K562 (cell line): ENCODE results near the gene RBMXL3. TPM values are rescaled to one million over a fixed set of nuclear protein-coding genes. Genes with fewer than 3 reads are reported as not detected.

Experiments used
- ATAC-seq: fragments of 200-7000 bp; cut with Tn5 transposase; 3 replicates; pipeline ENCODE4 v1.9.1; 2020; ENCODE audit warnings: moderate library complexity
- BruUV-seq: library from RNA; stranded (reverse); fragments of 400-500 nt; replicated peaks from 2 replicates; lab custom pipeline; 2021; lab: Mats Ljungman, UMichigan
- CTCF ChIA-PET: fragments of 300-600 bp; formaldehyde crosslinking; extraction: SDS; loops from one replicate; lab custom pipeline; 2021; ENCODE audit warnings: low intra/inter-chr PET ratio; lab: Yijun Ruan, JAX
- POLR2A ChIA-PET: fragments of 300-600, 350-650 bp; sonication (Branson Sonifier 250); formaldehyde crosslinking; extraction: SDS; loops from one replicate; lab custom pipeline; 2021; ENCODE audit warnings: antibody characterized with exemption, inconsistent platforms; lab: Yijun Ruan, JAX
- DNase-seq, 4 experiments: peaks; one replicate each; pipeline versions ENCODE4 v3.0.0 to v3.0.0-alpha.2; 2011 to 2018; ENCODE audit warnings: low spot score in 3 of 4, mixed read lengths in 3 of 4; ENCODE audit errors: extremely low read depth in 1 of 4
- FAIRE-seq: peaks from 2 replicates; lab custom pipeline; 2011; peaks lifted over from hg19 to GRCh38; lab: Jason Lieb, UNC
- H2AFZ ChIP-seq: 2 replicates; pipeline ENCODE4 v1.6.0; 2011; ENCODE audit warnings: low read depth, low read length, control low read depth, inconsistent platforms
- H3K27ac ChIP-seq: fragments of 200-600 bp; 3 replicates; pipeline ENCODE4 v1.8.0; 2011; ENCODE audit warnings: low read depth, mild to moderate bottlenecking, control low read depth, inconsistent platforms, low read length, moderate library complexity, mixed read lengths; ENCODE audit errors: extremely low read depth
- H3K27me3 ChIP-seq, 2 experiments: fragments of 300-600 bp in 1 of 2; 2 replicates in 1 of 2; 3 replicates in 1 of 2; pipeline versions ENCODE4 v1.6.0 to v1.8.0; 2011; ENCODE audit warnings: inconsistent platforms in 2 of 2, low read length in 2 of 2, mild to moderate bottlenecking in 1 of 2, mixed read lengths in 1 of 2, moderate library complexity in 1 of 2; ENCODE audit not compliant: control insufficient read depth in 2 of 2, insufficient read depth in 2 of 2
- H3K36me3 ChIP-seq: fragments of 300-600 bp; 3 replicates; pipeline ENCODE4 v1.8.0; 2011; ENCODE audit warnings: mild to moderate bottlenecking, low read length, inconsistent platforms; ENCODE audit not compliant: control insufficient read depth, insufficient read depth
- H3K4me1 ChIP-seq, 2 experiments: fragments of 200-600 bp in 1 of 2; replicated peaks in 1 of 2; 2 replicates in 1 of 2; 3 replicates in 1 of 2; pipeline versions ENCODE4 v1.5.1 to v1.8.0; 2011; ENCODE audit warnings: inconsistent platforms in 2 of 2, low read length in 2 of 2, mild to moderate bottlenecking in 1 of 2, mixed read lengths in 1 of 2, moderate library complexity in 1 of 2; ENCODE audit not compliant: control insufficient read depth in 2 of 2, insufficient read depth in 2 of 2
- H3K4me2 ChIP-seq: 2 replicates; pipeline ENCODE4 v1.6.1; 2011; ENCODE audit warnings: low read length, control low read depth, inconsistent platforms, mixed read lengths; ENCODE audit not compliant: insufficient read depth
- H3K4me3 ChIP-seq: fragments of 200-600 bp; sonication (generic), shearing (Covaris generic); 2 replicates; pipeline ENCODE4 v1.5.1; 2016; ENCODE audit warnings: control low read depth, inconsistent platforms
- H3K79me2 ChIP-seq: fragments of 200-600 bp; 3 replicates; pipeline ENCODE4 v1.8.0; 2011; ENCODE audit warnings: low read length, inconsistent platforms; ENCODE audit not compliant: control insufficient read depth, insufficient read depth
- H3K9ac ChIP-seq, 2 experiments: 2 replicates each; pipeline versions ENCODE4 v1.6.0 to v1.6.1; 2011; ENCODE audit warnings: low read depth in 2 of 2, low read length in 2 of 2, control low read depth in 1 of 2, inconsistent platforms in 1 of 2, mild to moderate bottlenecking in 1 of 2, mixed read lengths in 1 of 2; ENCODE audit not compliant: insufficient read depth in 1 of 2
- H3K9me1 ChIP-seq: one replicate; pipeline ENCODE4 v1.6.0; 2011; ENCODE audit warnings: inconsistent platforms, mild to moderate bottlenecking, low read length, moderate library complexity; ENCODE audit not compliant: control insufficient read depth, insufficient read depth
- H3K9me3 ChIP-seq: replicated peaks from 2 replicates; pipeline ENCODE4 v1.5.1; 2011; ENCODE audit warnings: low read depth, low read length, inconsistent platforms; ENCODE audit not compliant: control insufficient read depth, insufficient read depth
- H4K20me1 ChIP-seq: replicated peaks from 2 replicates; pipeline ENCODE4 v1.6.1; 2011; ENCODE audit warnings: low read length, inconsistent platforms, mixed read lengths; ENCODE audit not compliant: control insufficient read depth, insufficient read depth
- BCOR ChIP-seq: fragments of 450-650 bp; IDR thresholded peaks from 2 replicates; pipeline ENCODE4 v1.6.1; 2016
- RAD21 ChIP-seq, 2 experiments: fragments of 250-450 bp in 1 of 2; fragments of 450-650 bp in 1 of 2; sonication (Bioruptor Pico) in 1 of 2; formaldehyde crosslinking in 1 of 2; IDR thresholded peaks in 1 of 2; conservative IDR thresholded peaks in 1 of 2; 2 replicates each; pipeline versions ENCODE4 v1.4.0 to v1.8.0; 2020 to 2022; ENCODE audit warnings: mild to moderate bottlenecking in 2 of 2, moderate library complexity in 1 of 2
- SMC3 ChIP-seq: conservative IDR thresholded peaks from 2 replicates; pipeline ENCODE4 v1.6.1; 2011; ENCODE audit warnings: low read depth, low read length, improper control_type of control experiment; ENCODE audit not compliant: insufficient read depth
- ZNF174 ChIP-seq: fragments of 250-450 bp; sonication (Bioruptor Pico); IDR thresholded peaks from 2 replicates; pipeline ENCODE4 v1.4.0; 2020; ENCODE audit warnings: mild to moderate bottlenecking
- ZNF217 ChIP-seq: sonication (generic); formaldehyde crosslinking; IDR thresholded peaks from 2 replicates; pipeline ENCODE4 v1.8.0; 2022; ENCODE audit warnings: mild to moderate bottlenecking, missing genetic modification reagents
- ZNF384 ChIP-seq: IDR thresholded peaks from 2 replicates; pipeline ENCODE4 v1.6.1; 2012; ENCODE audit warnings: low read depth, low read length, improper control_type of control experiment
- ZSCAN32 ChIP-seq: fragments of 450-650 bp; formaldehyde crosslinking; IDR thresholded peaks from 2 replicates; pipeline ENCODE4 v1.4.0; 2020; ENCODE audit warnings: mild to moderate bottlenecking, moderate library complexity
- WGBS: fragments of 100-300 bp; shearing (Covaris generic); methylation state at CpG from one replicate; pipeline ENCODE4 v1.1.6; 2016; ENCODE audit warnings: low coverage, mixed read lengths; ENCODE audit not compliant: insufficient coverage; ENCODE audit errors: missing lambda C conversion rate; 5-methylcytosine and 5-hydroxymethylcytosine counted together
- in situ Hi-C: fragments of 300-500 bp; cut with MboI; formaldehyde crosslinking; loops from 4 replicates; pipeline ENCODE4 v1.15.0; 2018; ENCODE audit warnings: inconsistent platforms, mixed read lengths
- intact Hi-C: fragments of 100-400 bp; cut with micrococcal nuclease; formaldehyde crosslinking; loops from 2 replicates; pipeline ENCODE4 v1.14.2; 2022
- polyA plus RNA-seq, 8 experiments: library from polyadenylated mRNA; depleted of rRNA in 4 of 8; stranded (reverse) in 5 of 8; unstranded in 3 of 8; fragments of >200 nt; fragmentation: Nextera tagmentation in 2 of 8; fragmentation: Illumina TruSeq in 1 of 8; extraction: Ambion mirVana in 2 of 8; extraction: Trizol in 1 of 8; gene quantifications; 2 replicates each; pipeline versions ENCODE4 v1.2.1 to v1.2.3, GENCODE V29; 2011 to 2014; ENCODE audit warnings: inconsistent platforms in 1 of 8, missing spikeins in 1 of 8
- total RNA-seq, 7 experiments: library from RNA; depleted of rRNA in 6 of 7; stranded (reverse); fragments of >200 nt in 6 of 7; fragmentation: Illumina TruSeq in 2 of 7; extraction: Trizol in 2 of 7; gene quantifications; 2 replicates each; pipeline versions ENCODE4 v1.2.1 to v1.2.3, GENCODE V29; 2011 to 2021; ENCODE audit warnings: low replicate concordance in 1 of 7
- TF ChIP-seq, protein P1 (sequence below): sonication (generic); formaldehyde crosslinking; IDR thresholded peaks from 2 replicates; pipeline ENCODE4 v1.8.0; 2022; ENCODE audit warnings: mild to moderate bottlenecking, missing genetic modification reagents
- TF ChIP-seq, protein P2 (sequence below), 3 experiments: IDR thresholded peaks in 2 of 3; conservative IDR thresholded peaks in 1 of 3; 2 replicates each; pipeline ENCODE4 v1.5.1; 2011 to 2012; ENCODE audit warnings: low read length in 3 of 3, mild to moderate bottlenecking in 3 of 3, control low read depth in 2 of 3, improper control_type of control experiment in 1 of 3, inconsistent platforms in 1 of 3, low read depth in 1 of 3, mixed read lengths in 1 of 3, moderate library complexity in 1 of 3; ENCODE audit not compliant: insufficient read depth in 2 of 3

The RBMXL3 gene
- total and polyA plus RNA-seq, 9 of the 15 experiments (the other 6 are each of a cell fraction or from before 2014, with no cell fraction given) = 0.03 to 0.31 (median 0.04) TPM; not detected in 6

DNA sequence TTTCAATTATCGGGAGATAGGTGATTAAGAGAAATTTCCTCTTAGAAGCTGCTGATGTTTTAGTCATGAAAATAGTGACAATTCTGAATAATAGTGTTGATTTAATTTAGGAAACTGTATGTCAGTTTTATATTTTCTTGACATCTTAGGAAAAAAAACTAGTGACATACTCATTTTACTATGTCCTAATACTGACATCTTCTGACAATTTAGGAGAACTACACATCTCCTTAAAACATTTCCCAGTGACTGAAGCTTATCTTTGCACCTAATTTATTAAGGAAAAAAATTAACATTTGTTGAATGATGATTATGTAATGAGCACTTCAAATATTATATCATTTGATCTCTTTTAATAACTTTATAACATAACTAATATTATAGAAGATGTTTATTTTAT, 42.0 kb upstream of the RBMXL3 start:
- in situ Hi-C loops = no loop called here
- FAIRE-seq = no peak
- intact Hi-C loops = no loop called here

More for the DNA sequence above, 42.0 kb upstream of the RBMXL3 start:
- Histone ChIP-seq H3K27me3 (no peaks in the 10 kb centered on the region), H3K4me1 (no peaks in the 10 kb centered on the region), H3K9me1 (no peaks in the 10 kb centered on the region), H3K4me2 (no peak overlapping the region), H3K36me3 (no peaks in the 10 kb centered on the region), H3K4me3 (no peak overlapping the region), H3K9me3 (no peaks in the 10 kb centered on the region), H3K9ac (no peak overlapping the region), H2AFZ (no peak overlapping the region), H4K20me1 (no peaks in the 10 kb centered on the region), H3K27ac (no peak overlapping the region), H3K79me2 (no peaks in the 10 kb centered on the region)
- POLR2A ChIA-PET = interaction anchor here (0.6 kb wide), 1 partner anchor 13 kb away, joined by 3 read pairs; no protein-coding TSS in a partner anchor
- CTCF ChIA-PET = interaction anchor here (0.7 to 1.4 kb wide), 2 partner anchors 520 to 537 kb away, joined by 3 to 4 read pairs; no protein-coding TSS in a partner anchor
- TF ChIP-seq SMC3 (0 out of 2 replicates have a peak, but pooled peaks have one; percentile 8), ZNF174 (CRISPR knock-in tag) (no peak), RAD21 (CRISPR knock-in tag; conservative IDR thresholded peaks at IDR 0.05 in 1 of 2, IDR thresholded peaks at IDR 0.05 in 1 of 2) (peak in 1 of 2 experiments; percentile 60; a peak in 3 of 4 replicates), BCOR (no peak), ZNF384 (peak; percentile 64), ZNF217 (CRISPR knock-in tag) (no peak), ZSCAN32 (no peak)
- TF ChIP-seq, protein P1, sequence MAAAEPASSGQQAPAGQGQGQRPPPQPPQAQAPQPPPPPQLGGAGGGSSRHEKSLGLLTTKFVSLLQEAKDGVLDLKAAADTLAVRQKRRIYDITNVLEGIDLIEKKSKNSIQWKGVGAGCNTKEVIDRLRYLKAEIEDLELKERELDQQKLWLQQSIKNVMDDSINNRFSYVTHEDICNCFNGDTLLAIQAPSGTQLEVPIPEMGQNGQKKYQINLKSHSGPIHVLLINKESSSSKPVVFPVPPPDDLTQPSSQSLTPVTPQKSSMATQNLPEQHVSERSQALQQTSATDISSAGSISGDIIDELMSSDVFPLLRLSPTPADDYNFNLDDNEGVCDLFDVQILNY = no peak
- TF ChIP-seq, protein P2, sequence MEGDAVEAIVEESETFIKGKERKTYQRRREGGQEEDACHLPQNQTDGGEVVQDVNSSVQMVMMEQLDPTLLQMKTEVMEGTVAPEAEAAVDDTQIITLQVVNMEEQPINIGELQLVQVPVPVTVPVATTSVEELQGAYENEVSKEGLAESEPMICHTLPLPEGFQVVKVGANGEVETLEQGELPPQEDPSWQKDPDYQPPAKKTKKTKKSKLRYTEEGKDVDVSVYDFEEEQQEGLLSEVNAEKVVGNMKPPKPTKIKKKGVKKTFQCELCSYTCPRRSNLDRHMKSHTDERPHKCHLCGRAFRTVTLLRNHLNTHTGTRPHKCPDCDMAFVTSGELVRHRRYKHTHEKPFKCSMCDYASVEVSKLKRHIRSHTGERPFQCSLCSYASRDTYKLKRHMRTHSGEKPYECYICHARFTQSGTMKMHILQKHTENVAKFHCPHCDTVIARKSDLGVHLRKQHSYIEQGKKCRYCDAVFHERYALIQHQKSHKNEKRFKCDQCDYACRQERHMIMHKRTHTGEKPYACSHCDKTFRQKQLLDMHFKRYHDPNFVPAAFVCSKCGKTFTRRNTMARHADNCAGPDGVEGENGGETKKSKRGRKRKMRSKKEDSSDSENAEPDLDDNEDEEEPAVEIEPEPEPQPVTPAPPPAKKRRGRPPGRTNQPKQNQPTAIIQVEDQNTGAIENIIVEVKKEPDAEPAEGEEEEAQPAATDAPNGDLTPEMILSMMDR (IDR thresholded peaks at IDR 0.05 in 2 of 3, conservative IDR thresholded peaks at IDR 0.05 in 1 of 3; ENCODE audit: insufficient read depth in 2 of 3, low read depth in 1 of 3, low read length in 3 of 3) = peak in 1 of 3 experiments; percentile 56; a peak in 2 of 6 replicates
- DNase-seq (peak; percentile 6 to 16 (median 6)), ATAC-seq (no peak)
- WGBS = 13% methylated on average over 1 of the region's 1 CpG
- no TSS peak for BruUV-seq
